ENCODE results near the gene ANKRD63. TPM values are rescaled to one million over a fixed set of nuclear protein-coding genes. Genes with fewer than 3 reads are reported as not detected.
A peak's percentile ranks its signal among the peaks of the same experiment; 100 is the strongest.

ANKRD63 gene
- total and polyA plus RNA-seq, 2 donors, result not detected

DNA sequence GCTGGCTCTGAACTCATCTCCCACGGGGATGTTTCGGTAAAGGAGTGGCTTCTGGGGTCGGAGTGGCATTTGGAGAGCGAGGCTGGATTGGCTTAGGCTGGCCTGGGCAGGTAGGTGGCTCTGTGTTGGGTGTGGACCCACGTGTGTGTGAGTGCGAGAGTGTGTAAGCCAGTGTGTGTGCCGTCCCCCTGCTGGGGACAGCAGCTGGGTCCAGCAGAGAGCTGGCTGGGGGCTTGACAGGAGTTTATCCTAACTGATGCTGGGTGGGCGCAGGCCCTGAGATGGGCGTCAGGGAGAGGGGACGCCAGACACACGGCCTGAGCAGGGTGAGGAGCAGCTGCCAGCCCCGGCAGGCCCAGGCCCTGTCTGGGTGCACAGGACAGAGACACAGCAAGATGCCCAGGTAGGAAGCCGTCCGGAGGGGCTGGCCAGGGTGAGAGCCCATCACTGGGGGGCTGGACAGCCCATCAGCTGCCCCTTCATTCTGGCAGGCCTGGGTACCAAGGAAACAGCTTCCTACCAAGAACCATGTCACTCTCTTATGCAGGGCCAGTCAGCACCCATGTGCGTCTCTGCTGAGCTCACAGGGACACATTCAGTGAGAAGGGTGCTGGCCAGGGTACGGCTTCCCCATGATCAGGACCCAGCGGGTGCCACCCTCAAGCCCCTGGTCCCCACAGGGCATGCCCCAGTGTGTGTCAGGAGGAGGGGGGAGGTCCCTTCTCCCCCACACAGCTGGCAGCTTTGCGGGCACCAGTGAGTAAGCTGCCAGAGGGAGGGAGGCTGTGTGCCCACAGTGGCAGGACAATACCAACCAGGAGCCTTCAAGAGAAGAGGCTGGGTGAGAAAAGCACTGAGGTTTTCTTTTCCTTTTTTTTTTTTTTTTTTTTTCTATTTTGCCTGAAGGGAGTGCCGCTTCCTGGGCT, 42.9 kb downstream of the ANKRD63 start:
- H3K27ac ChIP-seq (ENCODE audit: low read depth in 1 of 2, low read length in 1 of 2), result no peak overlapping the region
- 95% methylated on average over 19 of the region's 19 CpGs for WGBS

DNA sequence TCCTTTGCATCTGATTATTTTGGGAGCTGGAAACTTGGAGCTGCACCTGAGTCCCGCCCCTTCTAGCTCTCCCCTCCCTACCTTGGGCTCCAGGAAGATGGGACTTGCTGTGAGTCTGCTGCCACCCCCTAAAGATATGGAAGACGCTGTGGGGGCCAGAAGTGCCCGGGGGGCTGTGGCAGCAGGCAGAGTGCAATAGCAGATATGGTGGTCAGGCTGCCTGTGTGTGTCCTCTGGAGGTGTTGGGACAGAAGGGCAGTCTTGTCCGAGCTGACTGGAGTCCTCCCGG, 43.5 kb downstream of the ANKRD63 start:
- Histone ChIP-seq H3K27ac (ENCODE audit: low read depth in 1 of 2, low read length in 1 of 2) (no peak overlapping the region), H3K27me3 (ENCODE audit: control insufficient read depth in 2 of 2, insufficient read depth in 1 of 2, low read length in 1 of 2) (peaks cover 0 to 31% of the 10 kb centered on the region in 2 donors), H3K4me1 (ENCODE audit: control insufficient read depth in 2 of 2, insufficient read depth in 2 of 2, low read length in 2 of 2) (peaks cover 7 to 20% of the 10 kb centered on the region in 2 donors), H3K9me3 (ENCODE audit: control insufficient read depth in 2 of 2, insufficient read depth in 1 of 2, low read length in 1 of 2) (no peaks in the 10 kb centered on the region), H3K4me3 (ENCODE audit: low read length in 2 of 2) (peak overlapping the region in 1 of 2 donors; percentile 32), H3K36me3 (ENCODE audit: control insufficient read depth in 2 of 2, insufficient read depth in 2 of 2, low read length in 1 of 2) (peaks cover 3 to 4% of the 10 kb centered on the region in 2 donors)
- no peak for DNase-seq (ENCODE audit: low read depth in 6 of 9, low spot score in 9 of 9)
- WGBS, result 65% methylated on average over 5 of the region's 5 CpGs

More for the DNA sequence above, 42.9 kb downstream of the ANKRD63 start:
- DNase-seq (ENCODE audit: low read depth in 6 of 9, low spot score in 9 of 9), result no peak
- Histone ChIP-seq H3K27me3 (ENCODE audit: control insufficient read depth in 2 of 2, insufficient read depth in 1 of 2, low read length in 1 of 2) (peaks cover 0 to 31% of the 10 kb centered on the region in 2 donors), H3K4me1 (ENCODE audit: control insufficient read depth in 2 of 2, insufficient read depth in 2 of 2, low read length in 2 of 2) (peaks cover 7 to 18% of the 10 kb centered on the region in 2 donors), H3K9me3 (ENCODE audit: control insufficient read depth in 2 of 2, insufficient read depth in 1 of 2, low read length in 1 of 2) (no peaks in the 10 kb centered on the region), H3K36me3 (ENCODE audit: control insufficient read depth in 2 of 2, insufficient read depth in 2 of 2, low read length in 1 of 2) (no peaks in the 10 kb centered on the region), H3K4me3 (ENCODE audit: low read length in 2 of 2) (no peak overlapping the region)

- DNase-seq (ENCODE audit: low read depth in 6 of 9, low spot score in 9 of 9), result peak in 2 of 9 donors; percentile 18 to 45
- H3K36me3 ChIP-seq (ENCODE audit: control insufficient read depth in 2 of 2, insufficient read depth in 2 of 2, low read length in 1 of 2), result peaks cover 7 to 8% of the 10 kb centered on the region in 2 donors
- WGBS, result 11% methylated on average over 39 of the region's 39 CpGs
- H3K9me3 ChIP-seq (ENCODE audit: control insufficient read depth in 2 of 2, insufficient read depth in 1 of 2, low read length in 1 of 2), result no peaks in the 10 kb centered on the region
- peaks cover 0 to 31% of the 10 kb centered on the region in 2 donors for H3K27me3 ChIP-seq (ENCODE audit: control insufficient read depth in 2 of 2, insufficient read depth in 1 of 2, low read length in 1 of 2)
- H3K4me3 ChIP-seq (ENCODE audit: low read length in 2 of 2), result peak within 1 kb of the TSS in 1 of 2 donors; percentile 32
- peaks cover 7 to 20% of the 10 kb centered on the region in 2 donors for H3K4me1 ChIP-seq (ENCODE audit: control insufficient read depth in 2 of 2, insufficient read depth in 2 of 2, low read length in 2 of 2)
- no peak within 1 kb of the TSS for H3K27ac ChIP-seq (ENCODE audit: low read depth in 1 of 2, low read length in 1 of 2)
These were observed 44.1 kb downstream of the ANKRD63 start, which contains the start of gene PAK6 for GRCh38 chr15:40238532-40239403. Gene PAK6 (plus strand): TSS chr15:40239063. CDS start chr15:40264786, 25,723 bp downstream.

DNA sequence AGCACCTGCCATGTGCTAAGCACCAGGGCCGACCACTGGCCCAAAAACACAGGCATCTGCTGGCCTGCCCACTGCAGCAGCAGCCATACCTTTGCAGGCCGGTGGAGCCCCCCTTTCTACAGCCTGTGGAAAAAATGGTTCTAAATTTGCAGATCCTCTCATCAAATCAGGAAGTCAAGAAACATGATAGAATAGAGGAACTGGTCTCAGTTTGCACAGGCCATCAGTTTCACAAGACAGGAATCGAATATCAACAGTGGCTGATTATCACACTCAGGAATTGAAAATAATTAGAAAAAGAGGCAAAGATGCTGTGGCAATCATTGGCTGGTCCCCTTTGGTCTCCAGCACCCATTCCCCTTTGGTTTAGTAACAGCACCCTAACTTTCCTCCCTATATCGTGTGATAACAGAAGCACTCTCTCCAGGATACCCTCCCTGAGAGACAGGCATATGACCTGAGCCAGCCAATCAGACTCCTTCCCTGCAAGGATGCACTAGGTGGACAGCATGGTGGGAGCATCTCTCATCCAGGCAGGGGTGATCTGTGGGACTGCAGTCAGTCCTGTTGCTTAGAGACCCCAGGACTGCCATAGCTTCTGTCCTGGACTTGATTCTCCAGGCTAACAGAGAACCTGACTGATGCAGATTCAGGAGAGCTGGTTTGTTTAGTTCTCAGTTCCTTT, 47.5 kb downstream of the ANKRD63 start:
- Histone ChIP-seq H3K4me3 (ENCODE audit: low read length in 2 of 2) (no peak overlapping the region), H3K27me3 (ENCODE audit: control insufficient read depth in 2 of 2, insufficient read depth in 1 of 2, low read length in 1 of 2) (peaks cover 0 to 24% of the 10 kb centered on the region in 2 donors), H3K9me3 (ENCODE audit: control insufficient read depth in 2 of 2, insufficient read depth in 1 of 2, low read length in 1 of 2) (no peaks in the 10 kb centered on the region), H3K27ac (ENCODE audit: low read depth in 1 of 2, low read length in 1 of 2) (no peak overlapping the region), H3K4me1 (ENCODE audit: control insufficient read depth in 2 of 2, insufficient read depth in 2 of 2, low read length in 2 of 2) (peaks cover 7 to 20% of the 10 kb centered on the region in 2 donors), H3K36me3 (ENCODE audit: control insufficient read depth in 2 of 2, insufficient read depth in 2 of 2, low read length in 1 of 2) (peaks cover 27 to 38% of the 10 kb centered on the region in 2 donors)
- no peak for DNase-seq (ENCODE audit: low read depth in 6 of 9, low spot score in 9 of 9)
- 50% methylated on average over 4 of the region's 4 CpGs for WGBS

GRCh38 chr15:40234783-40235182, 48.1 kb downstream of the ANKRD63 start:
- no peaks in the 10 kb centered on the region for H3K9me3 ChIP-seq (ENCODE audit: control insufficient read depth in 2 of 2, insufficient read depth in 1 of 2, low read length in 1 of 2)
- peak overlapping the region in 1 of 2 donors; percentile 48 for H3K27ac ChIP-seq (ENCODE audit: low read depth in 1 of 2, low read length in 1 of 2)
- H3K4me1 ChIP-seq (ENCODE audit: control insufficient read depth in 2 of 2, insufficient read depth in 2 of 2, low read length in 2 of 2), result peaks cover 7 to 17% of the 10 kb centered on the region in 2 donors
- no peak overlapping the region for H3K4me3 ChIP-seq (ENCODE audit: low read length in 2 of 2)
- no peak for DNase-seq (ENCODE audit: low read depth in 6 of 9, low spot score in 9 of 9)
- H3K36me3 ChIP-seq (ENCODE audit: control insufficient read depth in 2 of 2, insufficient read depth in 2 of 2, low read length in 1 of 2), result peaks cover 30 to 42% of the 10 kb centered on the region in 2 donors
- 54% methylated on average over 4 of the region's 4 CpGs for WGBS
- peaks cover 0 to 18% of the 10 kb centered on the region in 2 donors for H3K27me3 ChIP-seq (ENCODE audit: control insufficient read depth in 2 of 2, insufficient read depth in 1 of 2, low read length in 1 of 2)

DNA sequence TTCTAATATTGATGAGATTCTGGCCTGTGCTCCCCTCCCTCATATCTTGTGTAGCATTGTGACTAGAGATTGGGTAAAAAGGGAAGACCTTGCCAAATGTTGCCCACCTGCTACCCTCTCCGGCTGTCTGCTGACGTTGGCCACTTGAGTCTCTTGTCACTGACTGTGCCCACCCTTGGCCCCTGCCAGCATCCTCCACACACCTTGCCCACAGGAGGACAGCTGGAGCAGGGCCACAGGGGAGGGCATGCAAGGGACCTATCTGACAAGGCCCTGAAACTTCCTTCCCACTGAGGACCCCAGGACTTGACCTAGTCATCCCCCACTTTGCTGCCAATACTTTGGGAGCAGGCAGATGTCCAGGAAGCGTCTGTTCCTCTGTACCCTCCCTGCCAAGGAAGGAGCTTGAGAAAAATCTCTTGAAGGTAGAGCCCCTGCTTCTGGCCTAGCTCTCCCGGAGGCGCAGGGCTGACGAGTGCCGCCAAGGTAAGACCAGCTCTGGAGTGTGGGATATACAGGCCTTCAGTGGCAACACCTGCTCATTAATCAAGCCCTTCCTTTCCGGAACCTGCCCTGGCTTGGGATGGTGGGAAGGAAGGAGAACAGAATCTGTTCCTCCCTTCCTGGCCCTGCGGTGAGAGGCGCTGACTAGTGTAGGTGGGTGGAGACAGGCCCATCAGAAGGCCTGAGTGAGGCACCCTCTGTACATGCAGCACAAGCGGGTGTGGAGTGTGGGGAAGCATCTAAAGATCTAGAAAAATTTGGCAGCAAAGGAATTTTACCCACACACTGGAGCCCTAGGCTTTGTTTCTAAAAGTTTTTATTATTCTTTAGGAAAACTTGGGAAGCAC, 48.9 kb downstream of the ANKRD63 start:
- no peak overlapping the region for H3K27ac ChIP-seq (ENCODE audit: low read depth in 1 of 2, low read length in 1 of 2)
- WGBS, result 98% methylated on average over 11 of the region's 11 CpGs
- DNase-seq (ENCODE audit: low read depth in 6 of 9, low spot score in 9 of 9), result no peak

GRCh38 chr15:40232625-40233070, 50.2 kb downstream of the ANKRD63 start:
- Histone ChIP-seq H3K27me3 (ENCODE audit: control insufficient read depth in 2 of 2, insufficient read depth in 1 of 2, low read length in 1 of 2) (no peaks in the 10 kb centered on the region), H3K4me3 (ENCODE audit: low read length in 2 of 2) (no peak overlapping the region), H3K9me3 (ENCODE audit: control insufficient read depth in 2 of 2, insufficient read depth in 1 of 2, low read length in 1 of 2) (no peaks in the 10 kb centered on the region), H3K27ac (ENCODE audit: low read depth in 1 of 2, low read length in 1 of 2) (no peak overlapping the region), H3K4me1 (ENCODE audit: control insufficient read depth in 2 of 2, insufficient read depth in 2 of 2, low read length in 2 of 2) (peaks cover 0 to 4% of the 10 kb centered on the region in 2 donors), H3K36me3 (ENCODE audit: control insufficient read depth in 2 of 2, insufficient read depth in 2 of 2, low read length in 1 of 2) (peaks cover 41 to 62% of the 10 kb centered on the region in 2 donors)
- WGBS, result 94% methylated on average over 7 of the region's 7 CpGs
- DNase-seq (ENCODE audit: low read depth in 6 of 9, low spot score in 9 of 9), result no peak

More for the DNA sequence above, 48.9 kb downstream of the ANKRD63 start:
- Histone ChIP-seq H3K36me3 (ENCODE audit: control insufficient read depth in 2 of 2, insufficient read depth in 2 of 2, low read length in 1 of 2) (peaks cover 37 to 51% of the 10 kb centered on the region in 2 donors), H3K4me3 (ENCODE audit: low read length in 2 of 2) (no peak overlapping the region), H3K27me3 (ENCODE audit: control insufficient read depth in 2 of 2, insufficient read depth in 1 of 2, low read length in 1 of 2) (peaks cover 0 to 10% of the 10 kb centered on the region in 2 donors), H3K4me1 (ENCODE audit: control insufficient read depth in 2 of 2, insufficient read depth in 2 of 2, low read length in 2 of 2) (peaks cover 5 to 13% of the 10 kb centered on the region in 2 donors), H3K9me3 (ENCODE audit: control insufficient read depth in 2 of 2, insufficient read depth in 1 of 2, low read length in 1 of 2) (no peaks in the 10 kb centered on the region)

Data from thymus (tissue), 11 donors.